ENCODE results near the gene KCNJ3. TPM values are rescaled to one million over a fixed set of nuclear protein-coding genes. Genes with fewer than 3 reads are reported as not detected.
A peak's percentile ranks its signal among the peaks of the same experiment; 100 is the strongest.

KCNJ3 gene, protein sequence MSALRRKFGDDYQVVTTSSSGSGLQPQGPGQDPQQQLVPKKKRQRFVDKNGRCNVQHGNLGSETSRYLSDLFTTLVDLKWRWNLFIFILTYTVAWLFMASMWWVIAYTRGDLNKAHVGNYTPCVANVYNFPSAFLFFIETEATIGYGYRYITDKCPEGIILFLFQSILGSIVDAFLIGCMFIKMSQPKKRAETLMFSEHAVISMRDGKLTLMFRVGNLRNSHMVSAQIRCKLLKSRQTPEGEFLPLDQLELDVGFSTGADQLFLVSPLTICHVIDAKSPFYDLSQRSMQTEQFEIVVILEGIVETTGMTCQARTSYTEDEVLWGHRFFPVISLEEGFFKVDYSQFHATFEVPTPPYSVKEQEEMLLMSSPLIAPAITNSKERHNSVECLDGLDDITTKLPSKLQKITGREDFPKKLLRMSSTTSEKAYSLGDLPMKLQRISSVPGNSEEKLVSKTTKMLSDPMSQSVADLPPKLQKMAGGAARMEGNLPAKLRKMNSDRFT
- total RNA-seq: 1 to 10 TPM in 1 of 4 donors, under 1 TPM in 2, not detected in 1; 0.40 to 1.3 (median 0.55) TPM

DNA sequence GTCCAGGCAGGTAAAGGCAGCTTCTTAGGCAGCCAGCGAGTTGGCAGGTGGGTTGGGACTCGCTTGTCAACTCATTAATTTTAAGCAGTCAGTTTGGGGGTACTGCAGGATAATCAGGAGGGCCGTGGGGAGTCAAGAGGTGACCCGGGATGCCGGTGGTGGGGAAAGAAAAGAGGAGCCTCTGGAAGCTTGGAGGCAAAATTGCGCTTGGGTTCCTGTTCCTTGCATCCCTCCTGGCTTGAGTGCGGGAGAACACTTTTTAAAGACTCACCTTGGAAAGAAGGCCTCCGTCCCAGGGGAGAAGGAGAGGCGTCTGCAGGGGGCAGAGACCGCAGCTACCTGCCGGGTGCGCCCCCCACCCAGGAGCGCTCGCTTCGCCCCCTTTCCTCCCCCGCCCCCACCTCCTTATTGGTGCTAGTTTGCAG lies at the start of gene KCNJ3:
Gene KCNJ3 (plus strand): TSS at position 400 of the 425 bp plus-strand sequence. CDS start 81 bp downstream, outside the sequence.
- intact Hi-C loops (cut with DNase I; ENCODE audit: low total_unique reads): no loop called here
- 0 to 8% methylated on average over 2 to 16 of the region's 16 CpGs for WGBS, 2 donors (ENCODE audit: low coverage in 1 of 2)
- Histone ChIP-seq H3K27ac (no peak within 1 kb of the TSS), H3K27me3 (peaks cover 34% of the 10 kb centered on the region), H3K36me3 (no peaks in the 10 kb centered on the region), H3K4me1 (peaks cover 6 to 31% (median 25%) of the 10 kb centered on the region in 4 donors), H3K4me3 (peak within 1 kb of the TSS; percentile 17 to 52 (median 38)), H3K9me3 (no peaks in the 10 kb centered on the region)
- no peak for DNase-seq
- TF ChIP-seq EP300 (IDR thresholded peaks at IDR 0.05; ENCODE audit: low read depth) (no peak), POLR2AphosphoS5 (IDR thresholded peaks at IDR 0.05) (no peak), POLR2A (IDR thresholded peaks at IDR 0.05) (no peak)
- TF ChIP-seq, protein P1, sequence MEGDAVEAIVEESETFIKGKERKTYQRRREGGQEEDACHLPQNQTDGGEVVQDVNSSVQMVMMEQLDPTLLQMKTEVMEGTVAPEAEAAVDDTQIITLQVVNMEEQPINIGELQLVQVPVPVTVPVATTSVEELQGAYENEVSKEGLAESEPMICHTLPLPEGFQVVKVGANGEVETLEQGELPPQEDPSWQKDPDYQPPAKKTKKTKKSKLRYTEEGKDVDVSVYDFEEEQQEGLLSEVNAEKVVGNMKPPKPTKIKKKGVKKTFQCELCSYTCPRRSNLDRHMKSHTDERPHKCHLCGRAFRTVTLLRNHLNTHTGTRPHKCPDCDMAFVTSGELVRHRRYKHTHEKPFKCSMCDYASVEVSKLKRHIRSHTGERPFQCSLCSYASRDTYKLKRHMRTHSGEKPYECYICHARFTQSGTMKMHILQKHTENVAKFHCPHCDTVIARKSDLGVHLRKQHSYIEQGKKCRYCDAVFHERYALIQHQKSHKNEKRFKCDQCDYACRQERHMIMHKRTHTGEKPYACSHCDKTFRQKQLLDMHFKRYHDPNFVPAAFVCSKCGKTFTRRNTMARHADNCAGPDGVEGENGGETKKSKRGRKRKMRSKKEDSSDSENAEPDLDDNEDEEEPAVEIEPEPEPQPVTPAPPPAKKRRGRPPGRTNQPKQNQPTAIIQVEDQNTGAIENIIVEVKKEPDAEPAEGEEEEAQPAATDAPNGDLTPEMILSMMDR (IDR thresholded peaks at IDR 0.05): no peak
- in situ Hi-C loops (cut with MboI; ENCODE audit: low pct_ligation_motif_present in 1 of 4, low pct_unique_long_range_greater_than_20kb in 1 of 4, low sequenced_read_pairs in 3 of 4): no loop called here

DNA sequence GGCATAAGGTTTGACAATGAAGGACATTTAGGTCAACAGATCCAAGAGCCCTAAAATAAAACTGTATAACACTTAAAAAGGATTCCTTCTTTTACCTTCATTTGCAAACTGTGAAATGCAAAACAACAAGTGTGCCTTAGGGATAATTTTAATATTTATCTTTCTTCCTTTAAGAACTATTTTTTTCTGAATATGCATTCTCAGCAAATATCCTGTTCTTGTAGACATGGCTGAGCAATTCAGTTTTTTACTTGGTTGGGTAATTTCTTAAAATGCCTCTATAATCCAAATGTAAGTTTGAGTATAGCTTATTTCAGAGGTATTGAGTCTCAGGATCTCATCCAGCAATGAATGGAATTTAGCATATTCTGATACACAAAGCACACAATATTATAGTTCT lies 43.0 kb upstream of the KCNJ3 start:
- Histone ChIP-seq H3K9me3 (no peaks in the 10 kb centered on the region), H3K27me3 (no peaks in the 10 kb centered on the region), H3K27ac (no peak overlapping the region), H3K4me1 (no peaks in the 10 kb centered on the region), H3K36me3 (no peaks in the 10 kb centered on the region), H3K4me3 (no peak overlapping the region)
- TF ChIP-seq POLR2AphosphoS5 (IDR thresholded peaks at IDR 0.05) (no peak), POLR2A (IDR thresholded peaks at IDR 0.05) (no peak), EP300 (IDR thresholded peaks at IDR 0.05; ENCODE audit: low read depth) (no peak)
- TF ChIP-seq, protein P1 (IDR thresholded peaks at IDR 0.05): no peak
- no peak for DNase-seq
- intact Hi-C loops (cut with DNase I; ENCODE audit: low total_unique reads) (no loop called here), in situ Hi-C loops (cut with MboI; ENCODE audit: low pct_ligation_motif_present in 1 of 4, low pct_unique_long_range_greater_than_20kb in 1 of 4, low sequenced_read_pairs in 3 of 4) (no loop called here)

DNA sequence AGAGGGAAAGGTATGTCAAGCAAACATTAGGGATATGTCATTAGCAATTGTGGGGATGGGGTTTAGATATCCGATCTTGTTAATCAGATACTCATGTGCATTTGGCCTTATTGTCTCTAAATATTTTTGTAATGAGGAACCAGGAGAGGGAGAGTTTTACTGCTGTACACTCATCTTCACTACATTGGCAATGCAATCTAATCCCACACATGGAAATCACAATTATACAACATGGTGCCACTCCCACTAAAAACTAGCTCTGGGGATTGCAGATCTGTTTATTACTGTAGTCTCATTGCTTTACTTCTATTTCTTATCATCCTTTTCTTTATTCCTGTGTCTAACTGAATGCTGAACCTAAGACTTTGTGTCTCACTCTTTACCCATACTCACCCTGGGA lies 39.6 kb upstream of the KCNJ3 start:
- H3K27me3 ChIP-seq: no peaks in the 10 kb centered on the region
- no peaks in the 10 kb centered on the region for H3K9me3 ChIP-seq
- intact Hi-C loops (cut with DNase I; ENCODE audit: low total_unique reads) (no loop called here), in situ Hi-C loops (cut with MboI; ENCODE audit: low pct_ligation_motif_present in 1 of 4, low pct_unique_long_range_greater_than_20kb in 1 of 4, low sequenced_read_pairs in 3 of 4) (no loop called here)
- no peaks in the 10 kb centered on the region for H3K36me3 ChIP-seq
- no peak overlapping the region for H3K27ac ChIP-seq
- no peak overlapping the region for H3K4me3 ChIP-seq
- TF ChIP-seq EP300 (IDR thresholded peaks at IDR 0.05; ENCODE audit: low read depth) (no peak), POLR2AphosphoS5 (IDR thresholded peaks at IDR 0.05) (no peak), POLR2A (IDR thresholded peaks at IDR 0.05) (no peak)
- TF ChIP-seq, protein P1 (IDR thresholded peaks at IDR 0.05): no peak
- no peak for DNase-seq
- H3K4me1 ChIP-seq: no peaks in the 10 kb centered on the region
- 89 to 100% methylated on average over 1 of the region's 1 CpG for WGBS, 2 donors (ENCODE audit: low coverage in 1 of 2)

DNA sequence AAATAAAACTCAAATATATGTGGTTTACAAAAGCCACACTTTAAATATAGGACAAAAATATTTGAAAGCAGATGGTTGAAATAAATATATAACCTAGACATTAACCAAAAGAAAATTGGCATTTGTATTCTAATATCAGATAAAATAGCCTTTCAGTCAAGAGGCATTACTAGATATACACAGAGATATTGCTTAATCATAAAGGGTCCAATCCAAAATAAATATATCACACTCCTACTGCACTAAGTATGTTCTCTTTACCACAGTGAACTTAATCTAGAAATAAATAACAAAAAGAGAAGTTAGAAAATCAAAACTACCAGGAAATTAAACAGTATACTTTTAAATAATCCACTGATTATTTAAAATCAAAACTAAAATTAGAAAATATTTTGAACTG lies 34.2 kb upstream of the KCNJ3 start:
- intact Hi-C loops (cut with DNase I; ENCODE audit: low total_unique reads): no loop called here
- Histone ChIP-seq H3K27me3 (no peaks in the 10 kb centered on the region), H3K4me1 (no peaks in the 10 kb centered on the region), H3K36me3 (no peaks in the 10 kb centered on the region), H3K9me3 (no peaks in the 10 kb centered on the region), H3K27ac (no peak overlapping the region), H3K4me3 (no peak overlapping the region)
- TF ChIP-seq POLR2A (IDR thresholded peaks at IDR 0.05) (no peak), EP300 (IDR thresholded peaks at IDR 0.05; ENCODE audit: low read depth) (no peak), POLR2AphosphoS5 (IDR thresholded peaks at IDR 0.05) (no peak)
- TF ChIP-seq, protein P1 (IDR thresholded peaks at IDR 0.05): no peak
- in situ Hi-C loops (cut with MboI; ENCODE audit: low pct_ligation_motif_present in 1 of 4, low pct_unique_long_range_greater_than_20kb in 1 of 4, low sequenced_read_pairs in 3 of 4): no loop called here
- no peak for DNase-seq

Data from transverse colon (tissue), 4 donors.